NB4 (cell line): ENCODE results near the gene CDCA5.

Experiments
- MYC ChIP-seq: IDR thresholded peaks from 2 replicates; pipeline ENCODE4 v1.6.1; 2011; ENCODE audit warnings: low read depth, low read length
- POLR2A ChIP-seq: IDR thresholded peaks from 2 replicates; pipeline ENCODE4 v1.6.1; 2011; ENCODE audit warnings: mild to moderate bottlenecking; ENCODE audit not compliant: insufficient read length; ENCODE audit errors: extremely low read depth
- TF ChIP-seq, protein P1 (sequence below): IDR thresholded peaks from one replicate; pipeline ENCODE4 v1.5.1; 2012; ENCODE audit warnings: low read depth, low read length
- TF ChIP-seq, protein P2 (sequence below): IDR thresholded peaks from 2 replicates; pipeline ENCODE4 v1.6.1; 2011; ENCODE audit warnings: low read depth, low read length

- TF ChIP-seq, protein P1, sequence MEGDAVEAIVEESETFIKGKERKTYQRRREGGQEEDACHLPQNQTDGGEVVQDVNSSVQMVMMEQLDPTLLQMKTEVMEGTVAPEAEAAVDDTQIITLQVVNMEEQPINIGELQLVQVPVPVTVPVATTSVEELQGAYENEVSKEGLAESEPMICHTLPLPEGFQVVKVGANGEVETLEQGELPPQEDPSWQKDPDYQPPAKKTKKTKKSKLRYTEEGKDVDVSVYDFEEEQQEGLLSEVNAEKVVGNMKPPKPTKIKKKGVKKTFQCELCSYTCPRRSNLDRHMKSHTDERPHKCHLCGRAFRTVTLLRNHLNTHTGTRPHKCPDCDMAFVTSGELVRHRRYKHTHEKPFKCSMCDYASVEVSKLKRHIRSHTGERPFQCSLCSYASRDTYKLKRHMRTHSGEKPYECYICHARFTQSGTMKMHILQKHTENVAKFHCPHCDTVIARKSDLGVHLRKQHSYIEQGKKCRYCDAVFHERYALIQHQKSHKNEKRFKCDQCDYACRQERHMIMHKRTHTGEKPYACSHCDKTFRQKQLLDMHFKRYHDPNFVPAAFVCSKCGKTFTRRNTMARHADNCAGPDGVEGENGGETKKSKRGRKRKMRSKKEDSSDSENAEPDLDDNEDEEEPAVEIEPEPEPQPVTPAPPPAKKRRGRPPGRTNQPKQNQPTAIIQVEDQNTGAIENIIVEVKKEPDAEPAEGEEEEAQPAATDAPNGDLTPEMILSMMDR: no peak
- TF ChIP-seq POLR2A (peak; percentile 3), MYC (no peak)
- TF ChIP-seq, protein P2, sequence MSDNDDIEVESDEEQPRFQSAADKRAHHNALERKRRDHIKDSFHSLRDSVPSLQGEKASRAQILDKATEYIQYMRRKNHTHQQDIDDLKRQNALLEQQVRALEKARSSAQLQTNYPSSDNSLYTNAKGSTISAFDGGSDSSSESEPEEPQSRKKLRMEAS: no peak
Measured at GRCh38 chr11:65114538-65115171, 30.8 kb upstream of the CDCA5 start.
